Measurements from ENCODE around the gene PRICKLE4. TPM values are rescaled to one million over a fixed set of nuclear protein-coding genes. Genes with fewer than 3 reads are reported as not detected.

Gene PRICKLE4, protein sequence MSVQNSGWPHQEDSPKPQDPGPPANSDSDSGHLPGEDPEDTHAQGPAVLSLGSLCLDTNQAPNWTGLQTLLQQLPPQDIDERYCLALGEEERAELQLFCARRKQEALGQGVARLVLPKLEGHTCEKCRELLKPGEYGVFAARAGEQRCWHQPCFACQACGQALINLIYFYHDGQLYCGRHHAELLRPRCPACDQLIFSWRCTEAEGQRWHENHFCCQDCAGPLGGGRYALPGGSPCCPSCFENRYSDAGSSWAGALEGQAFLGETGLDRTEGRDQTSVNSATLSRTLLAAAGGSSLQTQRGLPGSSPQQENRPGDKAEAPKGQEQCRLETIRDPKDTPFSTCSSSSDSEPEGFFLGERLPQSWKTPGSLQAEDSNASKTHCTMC
- total RNA-seq: 0.12 and 0.26 TPM in 2 replicates

DNA sequence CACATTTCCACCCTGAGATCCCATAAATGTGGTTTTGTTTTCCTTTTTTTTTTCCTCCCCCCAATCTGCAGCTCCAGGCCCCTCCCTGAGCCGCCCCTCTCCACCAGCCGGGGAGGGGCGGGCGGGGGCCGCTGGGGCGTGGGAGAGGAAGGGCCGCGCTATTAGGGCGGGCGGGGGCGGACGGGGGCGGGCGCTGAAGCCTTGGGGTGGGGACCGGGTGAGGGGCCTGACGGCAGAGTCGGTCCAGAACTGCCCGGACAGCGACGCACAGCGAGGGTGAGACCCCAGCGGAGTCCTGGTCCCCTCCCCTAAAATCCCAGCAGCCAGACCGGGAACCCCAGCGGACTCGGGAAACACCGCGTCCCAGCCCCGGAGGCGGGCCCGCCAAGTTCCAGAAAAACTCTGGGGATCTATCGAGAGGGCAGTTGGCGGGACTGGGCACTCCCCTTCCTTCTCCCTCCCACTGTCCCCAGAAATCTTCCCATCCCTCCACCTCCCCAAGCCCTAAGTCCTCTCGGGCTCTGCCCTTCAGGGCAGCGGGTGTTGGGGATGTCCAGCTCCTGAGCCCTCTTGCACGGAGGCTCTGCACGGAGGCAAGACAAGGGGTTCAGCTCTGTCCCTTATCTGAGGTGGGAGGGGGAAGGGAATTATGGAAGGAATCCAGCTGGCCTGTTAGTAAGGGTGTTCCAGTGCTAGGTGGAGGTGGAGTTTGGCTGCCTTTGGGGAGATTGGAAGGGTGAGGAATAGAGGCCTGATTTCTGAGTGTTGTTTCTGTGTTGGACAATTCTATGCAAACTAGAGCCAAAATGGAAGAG, at the start of gene PRICKLE4:
TSS of gene PRICKLE4 (plus strand) at position 232 of the 815 bp plus-strand sequence. CDS start 2,692 bp downstream, outside the sequence.

DNA sequence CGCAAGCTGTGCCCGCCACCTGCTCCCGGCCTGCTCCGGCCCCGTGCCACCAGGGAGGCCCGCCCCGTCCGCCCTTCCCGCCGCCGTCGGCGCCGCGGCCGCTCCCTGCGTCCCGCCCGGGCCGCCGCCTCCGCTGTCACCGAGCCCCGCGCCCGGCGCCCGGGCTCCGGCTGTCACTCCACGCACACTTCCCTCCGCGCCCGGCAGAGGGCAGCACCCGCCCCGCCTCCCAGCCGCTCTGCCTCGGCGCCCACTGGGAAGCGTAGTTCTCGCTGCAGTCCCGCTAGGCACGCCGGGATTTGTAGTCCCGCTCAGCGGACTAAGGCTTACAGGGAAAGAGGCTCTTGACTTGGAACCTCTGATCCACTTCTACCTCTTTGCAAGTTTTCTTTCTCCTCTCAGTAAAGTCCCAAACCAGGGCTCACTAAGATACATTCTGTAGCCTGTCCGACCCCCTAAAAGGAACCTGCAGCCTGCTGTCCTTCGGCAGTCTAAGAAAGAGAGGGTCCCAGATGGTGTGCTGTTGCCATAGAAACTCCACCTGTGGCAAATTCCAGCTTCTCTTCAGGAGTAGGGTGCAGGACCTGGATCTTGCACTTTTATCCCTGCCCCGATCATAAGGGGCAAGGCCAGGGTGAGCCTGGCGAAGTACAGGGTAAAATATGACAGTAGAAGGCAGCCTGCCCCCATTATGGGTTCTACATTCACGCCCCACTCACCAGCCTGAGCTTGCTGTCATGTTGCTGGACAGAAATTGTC, 45.0 kb upstream of the PRICKLE4 start, which contains the start of gene TFEB:
TSS of gene TFEB (minus strand) at position 182 of the 759 bp plus-strand sequence. CDS start 44,395 bp downstream, outside the sequence.

DNA sequence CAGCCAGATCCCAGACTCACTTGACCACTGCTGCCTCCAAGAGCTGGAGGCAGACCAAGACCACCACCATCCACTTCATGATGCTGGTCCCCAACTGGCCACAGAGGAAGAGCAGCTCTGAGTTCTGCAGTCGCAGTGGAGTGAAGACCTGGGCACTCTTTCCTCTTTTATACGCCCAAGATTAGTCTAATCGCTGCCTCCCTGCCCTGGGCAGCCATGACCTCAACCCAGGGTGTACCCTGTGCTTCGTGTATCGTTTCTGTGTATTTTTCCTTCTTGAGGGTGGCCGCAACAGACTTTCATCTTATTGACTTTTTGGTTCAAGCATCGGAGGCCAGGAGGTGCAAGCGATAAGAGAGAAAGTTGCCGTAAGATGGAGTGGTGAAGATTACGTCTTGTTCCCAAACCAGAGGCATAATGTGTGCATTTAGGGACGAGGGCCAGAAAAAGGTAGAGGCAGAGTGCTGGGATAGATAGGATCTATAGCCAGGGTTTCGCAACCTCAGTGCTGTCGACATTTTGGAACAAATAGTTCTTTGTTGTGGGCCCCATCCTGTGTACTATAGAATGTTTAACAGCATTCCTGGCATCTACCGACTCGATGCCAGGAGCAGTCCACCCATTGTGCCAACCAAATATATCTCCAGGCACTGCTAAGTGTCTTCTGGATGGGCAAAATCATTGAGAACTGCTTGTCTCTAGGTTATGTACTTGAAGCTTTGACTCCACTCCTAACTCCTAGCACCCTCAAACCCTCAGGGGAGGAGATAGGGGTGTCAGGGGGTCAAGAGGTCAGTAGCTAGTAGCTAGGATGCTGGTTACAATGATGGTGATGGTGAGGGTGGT, 33.1 kb upstream of the PRICKLE4 start, which contains the start of gene PGC:
TSS of gene PGC (minus strand) at position 142 of the 846 bp plus-strand sequence. CDS start at position 79, 63 bp downstream.

DNA sequence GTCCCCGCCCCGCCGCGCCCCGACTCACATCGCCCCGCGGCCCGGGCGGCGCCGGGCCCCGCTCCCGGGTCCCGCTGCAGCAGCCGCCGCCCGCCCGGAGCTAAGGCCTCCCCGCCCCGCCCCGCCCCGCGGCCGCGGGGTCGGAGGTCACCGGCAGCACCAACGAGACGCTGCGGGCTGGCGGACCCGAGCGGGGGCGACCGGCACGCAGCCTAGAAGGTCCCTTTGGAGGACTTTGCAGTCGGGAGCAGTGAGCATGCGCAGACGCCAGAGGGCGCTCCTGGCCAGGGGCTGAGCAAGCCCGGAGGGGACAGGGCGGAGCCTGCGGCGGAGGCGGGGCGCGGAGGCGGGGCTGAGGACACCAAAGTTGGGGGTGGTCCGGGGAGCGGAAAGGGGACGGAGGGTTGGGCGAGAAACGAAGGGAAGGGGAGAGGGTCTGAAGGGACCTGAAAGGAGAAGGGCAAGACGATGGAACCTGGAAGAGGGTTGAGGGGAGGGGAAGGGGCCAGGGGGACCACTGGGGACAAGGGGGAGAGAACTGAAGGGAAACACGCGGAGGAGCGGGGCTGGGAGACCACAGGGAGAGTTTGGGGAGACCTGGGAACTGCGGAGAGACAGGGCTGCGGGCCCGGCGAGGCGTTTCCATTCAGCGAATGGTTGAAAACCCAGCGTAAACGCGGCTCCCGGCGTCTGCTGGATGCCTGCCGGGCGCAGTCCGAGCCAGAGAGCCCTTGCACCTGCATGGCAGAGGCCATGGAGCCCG, 613 bp upstream of the PRICKLE4 start, which contains the start of gene FRS3:
TSS of gene FRS3 (minus strand) at position 113 of the 763 bp plus-strand sequence. CDS start 2,913 bp downstream, outside the sequence.

DNA sequence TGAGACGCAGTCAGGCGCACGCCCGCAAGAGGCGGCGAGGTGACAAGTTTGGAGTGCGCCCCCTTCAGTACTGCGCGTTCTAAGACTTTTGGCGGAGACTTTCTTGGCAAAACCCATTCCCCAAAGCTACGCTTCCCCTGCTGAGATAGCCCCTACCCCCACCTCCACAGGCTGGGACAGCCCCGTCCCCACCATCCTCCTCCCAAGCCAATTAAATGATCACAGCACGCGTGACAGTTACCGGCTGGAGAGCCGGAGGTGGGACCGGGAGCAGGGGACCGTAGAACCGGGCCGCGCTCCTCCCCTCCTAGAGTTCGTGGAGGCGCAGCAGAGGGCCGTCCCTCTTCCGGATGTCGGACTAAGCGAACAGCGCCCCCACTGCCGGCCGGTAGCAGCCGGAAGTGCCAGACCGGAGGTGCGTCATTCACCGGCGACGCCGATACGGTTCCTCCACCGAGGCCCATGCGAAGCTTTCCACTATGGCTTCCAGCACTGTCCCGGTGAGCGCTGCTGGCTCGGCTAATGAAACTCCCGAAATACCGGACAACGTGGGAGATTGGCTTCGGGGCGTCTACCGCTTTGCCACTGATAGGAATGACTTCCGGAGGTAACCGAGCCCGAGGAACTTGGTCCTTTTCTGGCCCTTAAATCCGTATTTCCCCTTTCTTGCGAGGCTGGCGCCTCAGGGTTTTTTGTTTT, 6.8 kb downstream of the PRICKLE4 start, which contains the start of gene TOMM6:
TSS of gene TOMM6 (plus strand) at position 476 of the 699 bp plus-strand sequence. CDS start at position 480, 4 bp downstream.

Other genes with a start within 250 kb of the PRICKLE4 start
- gene FOXP4, start 234.4 kb upstream of the PRICKLE4 start, total RNA-seq: 1.6 TPM in 2 replicates
- 0.19 and 0.26 TPM in 2 replicates for gene MDFI, start 142.3 kb upstream of the PRICKLE4 start, total RNA-seq
- 2.5 and 3.4 TPM in 2 replicates for gene TFEB, start 45.2 kb upstream of the PRICKLE4 start, total RNA-seq
- not detected in 2 replicates for gene PGC, start 33.4 kb upstream of the PRICKLE4 start, total RNA-seq
- 0.66 and 1.1 TPM in 2 replicates for gene FRS3, start 882 bp upstream of the PRICKLE4 start, total RNA-seq
- 48.1 and 66.3 TPM in 2 replicates for gene TOMM6, start 6.9 kb downstream of the PRICKLE4 start, total RNA-seq
- gene USP49, start 114.6 kb downstream of the PRICKLE4 start, total RNA-seq: 1.3 and 2.1 TPM in 2 replicates
- 22.4 and 23.3 TPM in 2 replicates for gene MED20, start 140.4 kb downstream of the PRICKLE4 start, total RNA-seq
- 10.6 and 21.0 TPM in 2 replicates for gene BYSL, start 140.7 kb downstream of the PRICKLE4 start, total RNA-seq
- 18.8 and 28.5 TPM in 2 replicates for gene CCND3, start 161.0 kb downstream of the PRICKLE4 start, total RNA-seq

Measured in aortic smooth muscle cell (primary cell).